NCI-H146 treated with DMSO at 0.1 percent for 48 hours (cell line): ENCODE measurements around the gene EML1.
A peak's percentile ranks its signal among the peaks of the same experiment; 100 is the strongest.

Experiments
- DNase-seq: peaks from one replicate; lab custom pipeline; 2025; ENCODE audit not compliant: unreplicated experiment; lab: John Stamatoyannopoulos, UW

The EML1 gene

GRCh38 chr14:99982537-99983250 is 189.5 kb downstream of the EML1 start:
- DNase-seq = peak; percentile 1

- DNase-seq = no peak
Measured at GRCh38 chr14:99983251-99984015, 190.2 kb downstream of the EML1 start.

GRCh38 chr14:99984036-99984435 is 190.8 kb downstream of the EML1 start:
- no peak for DNase-seq

- DNase-seq = no peak
Measured at GRCh38 chr14:99986396-99986795, 193.2 kb downstream of the EML1 start.

GRCh38 chr14:99989032-99989431 is 195.8 kb downstream of the EML1 start:
- no peak for DNase-seq

GRCh38 chr14:99990268-99991170 is 197.3 kb downstream of the EML1 start:
- no peak for DNase-seq

GRCh38 chr14:99991331-99991730 is 198.1 kb downstream of the EML1 start:
- no peak for DNase-seq
